Mesothelial cell of epicardium (in vitro differentiated cells): ENCODE data around the gene TET1. TPM values are rescaled to one million over a fixed set of nuclear protein-coding genes. Genes with fewer than 3 reads are reported as not detected.

Experiments
- DNase-seq, 2 experiments: peaks; one replicate each; pipeline ENCODE4 v3.0.0; 2021; ENCODE audit warnings: low spot score in 2 of 2; ENCODE audit not compliant: unreplicated experiment in 2 of 2
- H3K27ac Mint-ChIP-seq: 2 replicates; pipeline ENCODE4 v1.8.0; 2021; ENCODE audit warnings: mixed read lengths
- H3K27me3 Mint-ChIP-seq: 2 replicates; pipeline ENCODE4 v1.8.0; 2021; ENCODE audit warnings: low read depth, mixed read lengths
- H3K36me3 Mint-ChIP-seq: 2 replicates; pipeline ENCODE4 v1.8.0; 2021; ENCODE audit warnings: mixed read lengths
- H3K4me1 Mint-ChIP-seq: 2 replicates; pipeline ENCODE4 v1.8.0; 2021; ENCODE audit warnings: mixed read lengths
- H3K4me3 Mint-ChIP-seq: 2 replicates; pipeline ENCODE4 v1.8.0; 2021; ENCODE audit warnings: mild to moderate bottlenecking, moderate library complexity, mixed read lengths
- H3K9me3 Mint-ChIP-seq: 2 replicates; pipeline ENCODE4 v1.8.0; 2021; ENCODE audit warnings: mixed read lengths
- CTCF ChIP-seq: fragments of 200-600 bp; sonication (generic); IDR thresholded peaks from one replicate; pipeline ENCODE4 v1.5.0; 2021; ENCODE audit warnings: antibody characterized with exemption; ENCODE audit not compliant: unreplicated experiment
- total RNA-seq: library from RNA; stranded (reverse); gene quantifications from 3 replicates; pipeline ENCODE4 v1.2.1, GENCODE V29; 2021

TET1 gene
- total RNA-seq, 1 donor from 2014 or later: 35.7 TPM

GRCh38 chr10:68586606-68587305 lies 26.6 kb downstream of the TET1 start:
- no peaks in the 10 kb centered on the region for H3K9me3 Mint-ChIP-seq
- H3K4me3 Mint-ChIP-seq: no peak overlapping the region
- peaks cover 6% of the 10 kb centered on the region for H3K36me3 Mint-ChIP-seq
- H3K4me1 Mint-ChIP-seq: no peaks in the 10 kb centered on the region
- peak overlapping the region; percentile 4 for H3K27ac Mint-ChIP-seq
- H3K27me3 Mint-ChIP-seq: no peaks in the 10 kb centered on the region
- no peak for TF ChIP-seq CTCF
- DNase-seq: no peak

- Mint-ChIP-seq H3K9me3 (no peaks in the 10 kb centered on the region), H3K4me1 (peaks cover 11% of the 10 kb centered on the region), H3K27me3 (no peaks in the 10 kb centered on the region), H3K27ac (no peak overlapping the region), H3K4me3 (no peak overlapping the region), H3K36me3 (peaks cover 2% of the 10 kb centered on the region)
- no peak for DNase-seq
- TF ChIP-seq CTCF: no peak
Measured at GRCh38 chr10:68594405-68594804, 34.3 kb downstream of the TET1 start.

DNA sequence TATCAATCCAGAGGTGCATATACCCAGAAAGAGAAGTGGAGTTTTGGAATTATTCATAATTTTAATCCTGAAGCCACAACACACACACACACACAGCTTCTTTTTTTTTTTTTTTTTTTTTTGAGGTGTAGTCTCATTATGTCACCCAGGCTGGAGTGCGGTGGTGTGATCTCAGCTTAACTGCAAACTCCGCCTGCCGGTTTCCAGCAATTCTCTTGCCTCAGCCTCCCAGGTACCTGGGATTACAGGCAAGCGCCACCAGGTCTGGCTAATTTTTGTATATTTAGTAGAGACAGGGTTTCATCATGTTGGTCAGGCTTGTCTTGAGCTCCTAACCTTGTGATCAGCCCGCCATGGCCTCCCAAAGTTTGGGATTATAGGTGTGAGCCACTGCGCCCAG lies 35.4 kb downstream of the TET1 start:
- H3K27ac Mint-ChIP-seq: no peak overlapping the region
- H3K27me3 Mint-ChIP-seq: no peaks in the 10 kb centered on the region
- no peaks in the 10 kb centered on the region for H3K9me3 Mint-ChIP-seq
- no peak for TF ChIP-seq CTCF
- H3K4me3 Mint-ChIP-seq: no peak overlapping the region
- H3K36me3 Mint-ChIP-seq: no peaks in the 10 kb centered on the region
- peaks cover 22% of the 10 kb centered on the region for H3K4me1 Mint-ChIP-seq
- no peak for DNase-seq

DNA sequence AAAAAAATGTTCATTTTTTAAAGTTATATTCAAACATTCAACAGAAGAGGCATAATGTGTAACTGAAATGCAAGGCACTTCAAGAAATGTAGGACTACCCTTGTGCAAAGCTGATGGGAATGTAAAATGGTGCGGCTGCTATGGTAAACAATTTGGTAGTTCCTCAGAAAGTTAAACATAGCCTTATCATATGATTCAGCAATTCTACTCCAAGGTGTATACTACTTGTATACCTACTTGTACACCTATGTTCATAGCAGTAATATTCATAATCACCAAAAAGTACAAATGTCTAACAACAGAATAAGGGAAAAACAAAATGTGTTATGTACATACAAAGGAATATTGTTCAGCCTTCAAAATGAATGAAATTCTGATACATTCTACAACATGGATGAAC lies 37.3 kb downstream of the TET1 start:
- Mint-ChIP-seq H3K4me3 (no peak overlapping the region), H3K27me3 (no peaks in the 10 kb centered on the region), H3K27ac (no peak overlapping the region), H3K4me1 (peaks cover 39% of the 10 kb centered on the region), H3K36me3 (no peaks in the 10 kb centered on the region), H3K9me3 (no peaks in the 10 kb centered on the region)
- TF ChIP-seq CTCF: no peak
- DNase-seq: no peak

- Mint-ChIP-seq H3K4me1 (peaks cover 46% of the 10 kb centered on the region), H3K4me3 (peak overlapping the region; percentile 80), H3K27me3 (no peaks in the 10 kb centered on the region), H3K36me3 (peaks cover 6% of the 10 kb centered on the region), H3K9me3 (no peaks in the 10 kb centered on the region), H3K27ac (peak overlapping the region; percentile 95)
- peak in 1 of 2 experiments; percentile 42 for DNase-seq
- no peak for TF ChIP-seq CTCF
Measured at GRCh38 chr10:68598978-68599770, 39.0 kb downstream of the TET1 start.
